Measurements from ENCODE around the gene SIK3.

- TF ChIP-seq CTCF (IDR thresholded peaks at IDR 0.05; ENCODE audit: extremely low read depth in 1 of 2, insufficient read depth in 1 of 2, low read depth in 1 of 2, low read length in 2 of 2) (no peak), POLR2A (IDR thresholded peaks at IDR 0.05; ENCODE audit: low read depth, low read length) (no peak), MYC (IDR thresholded peaks at IDR 0.05; ENCODE audit: low read depth, low read length) (no peak), EZH2 (IDR thresholded peaks at IDR 0.05; ENCODE audit: borderline replicate concordance, low read depth, low read length, severe bottlenecking) (no peak), MAX (IDR thresholded peaks at IDR 0.05; ENCODE audit: insufficient read depth, insufficient read length) (no peak), JUN (IDR thresholded peaks at IDR 0.05; ENCODE audit: borderline replicate concordance, insufficient read depth, insufficient read length, low read depth) (no peak), POLR2AphosphoS5 (IDR thresholded peaks at IDR 0.05; ENCODE audit: insufficient read depth, low read depth, low read length) (no peak), GATA2 (IDR thresholded peaks at IDR 0.05; ENCODE audit: insufficient read depth, insufficient read length, low read depth, low read length) (no peak)
Measured at GRCh38 chr11:117037975-117038350, 60.3 kb downstream of the SIK3 start.

All from endothelial cell of umbilical vein (primary cell).